ENCODE measurements around the gene SMIM10L1.

GRCh38 chr12:11209113-11209512 lies 38.1 kb downstream of the SMIM10L1 start:
- TF ChIP-seq CTCF (IDR thresholded peaks at IDR 0.05) (no peak), POLR2A (IDR thresholded peaks at IDR 0.05) (no peak)

Measured in right lobe of liver (tissue), 4 donors.